ENCODE data around the gene OPRD1.

- TF ChIP-seq POLR2A (IDR thresholded peaks at IDR 0.05; ENCODE audit: low read depth) (no peak), CTCF (IDR thresholded peaks at IDR 0.05) (no peak)
Measured at GRCh38 chr1:28862571-28863403, 50.8 kb downstream of the OPRD1 start.

Measured in esophagus muscularis mucosa (tissue), 3 donors.